NB4 (cell line): ENCODE data around the gene ZNF200.

Experiments used
- CTCF ChIP-seq: IDR thresholded peaks from one replicate; pipeline ENCODE4 v1.5.1; 2012; ENCODE audit warnings: low read depth, low read length
- MAX ChIP-seq: IDR thresholded peaks from 2 replicates; pipeline ENCODE4 v1.6.1; 2011; ENCODE audit warnings: low read depth, low read length
- MYC ChIP-seq: IDR thresholded peaks from 2 replicates; pipeline ENCODE4 v1.6.1; 2011; ENCODE audit warnings: low read depth, low read length
- POLR2A ChIP-seq: IDR thresholded peaks from 2 replicates; pipeline ENCODE4 v1.6.1; 2011; ENCODE audit warnings: mild to moderate bottlenecking; ENCODE audit not compliant: insufficient read length; ENCODE audit errors: extremely low read depth

GRCh38 chr16:3192476-3193019, 42.4 kb downstream of the ZNF200 start:
- TF ChIP-seq CTCF (no peak), MAX (no peak), POLR2A (no peak), MYC (no peak)
